K562 (cell line): ENCODE measurements around the gene ARHGAP26. TPM values are rescaled to one million over a fixed set of nuclear protein-coding genes. Genes with fewer than 3 reads are reported as not detected.

ENCODE experiments used
- BACH1 ChIP-seq: fragments of 200-800 bp; sonication (Bioruptor generic); IDR thresholded peaks from 2 replicates; pipeline ENCODE4 v1.6.1; 2016; ENCODE audit warnings: missing genetic modification characterization, missing compliant biosample characterization
- BCOR ChIP-seq: fragments of 450-650 bp; IDR thresholded peaks from 2 replicates; pipeline ENCODE4 v1.6.1; 2016
- CBFA2T2 ChIP-seq: fragments of 450-650 bp; conservative IDR thresholded peaks from 2 replicates; pipeline ENCODE4 v1.6.1; 2017; ENCODE audit warnings: mild to moderate bottlenecking
- CBX8 ChIP-seq: fragments of 200-600 bp; sonication (generic); IDR thresholded peaks from 2 replicates; pipeline ENCODE4 v1.6.1; 2012; ENCODE audit warnings: borderline replicate concordance, mixed run types, low read depth, mild to moderate bottlenecking, moderate library complexity, mixed read lengths, low read length, control low read depth, inconsistent platforms; ENCODE audit not compliant: poor library complexity, severe bottlenecking; ENCODE audit errors: extremely low read depth
- CSDE1 ChIP-seq, 2 experiments: fragments of 450-650 bp; IDR thresholded peaks; 2 replicates each; pipeline ENCODE4 v1.6.1; 2016; ENCODE audit warnings: mild to moderate bottlenecking in 1 of 2
- DPF2 ChIP-seq: fragments of 450-650 bp; IDR thresholded peaks from 2 replicates; pipeline ENCODE4 v1.6.1; 2016
- EP400 ChIP-seq: fragments of 450-650 bp; IDR thresholded peaks from 2 replicates; pipeline ENCODE4 v1.6.1; 2017; ENCODE audit warnings: antibody characterized with exemption, mild to moderate bottlenecking, moderate library complexity
- ETV6 ChIP-seq, 3 experiments: fragments of 150-350 bp in 1 of 3; sonication (generic) in 1 of 3; formaldehyde crosslinking in 1 of 3; IDR thresholded peaks; 2 replicates each; pipeline versions ENCODE4 v1.6.1 to v1.8.0; 2014 to 2022; ENCODE audit warnings: borderline replicate concordance in 2 of 3, low read depth in 2 of 3, antibody characterized with exemption in 1 of 3, low read length in 1 of 3, mild to moderate bottlenecking in 1 of 3, missing genetic modification reagents in 1 of 3
- GATA2 ChIP-seq: sonication (generic); formaldehyde crosslinking; IDR thresholded peaks from 2 replicates; pipeline ENCODE4 v1.4.0; 2020; ENCODE audit warnings: mild to moderate bottlenecking, missing genetic modification reagents
- KHSRP ChIP-seq: fragments of 450-650 bp; IDR thresholded peaks from 2 replicates; pipeline ENCODE4 v1.6.1; 2017
- POLR2H ChIP-seq: IDR thresholded peaks from 2 replicates; pipeline ENCODE4 v1.6.1; 2016; ENCODE audit warnings: missing genetic modification characterization, low read depth, mild to moderate bottlenecking, control low read depth, missing compliant biosample characterization, moderate library complexity
- SETDB1 ChIP-seq: IDR thresholded peaks from one replicate; pipeline ENCODE4 v1.6.1; 2012; ENCODE audit warnings: low read length, control low read depth, inconsistent platforms
- SP2 ChIP-seq: IDR thresholded peaks from 2 replicates; pipeline ENCODE4 v1.6.1; 2011; ENCODE audit warnings: mild to moderate bottlenecking, low read depth, low read length, moderate library complexity; ENCODE audit not compliant: poor library complexity, severe bottlenecking; ENCODE audit errors: extremely low read depth
- U2AF1 ChIP-seq: fragments of 200-400 bp; formaldehyde crosslinking; optimal IDR thresholded peaks from 2 replicates; pipeline ENCODE3; 2017; ENCODE audit warnings: mild to moderate bottlenecking, low read depth, low read length, moderate library complexity
- ZC3H11A ChIP-seq: IDR thresholded peaks from 2 replicates; pipeline ENCODE4 v1.6.1; 2012; ENCODE audit warnings: low read depth, low read length, improper control_type of control experiment
- ZFX ChIP-seq: sonication (generic); formaldehyde crosslinking; IDR thresholded peaks from 2 replicates; pipeline ENCODE4 v1.8.0; 2022; ENCODE audit warnings: mild to moderate bottlenecking, missing genetic modification reagents, moderate library complexity
- ZNF707 ChIP-seq: fragments of 250-450 bp; sonication (Bioruptor Pico); conservative IDR thresholded peaks from 2 replicates; pipeline ENCODE4 v1.8.0; 2022; ENCODE audit warnings: inconsistent platforms, mild to moderate bottlenecking, moderate library complexity
- polyA plus RNA-seq, 8 experiments: library from polyadenylated mRNA; depleted of rRNA in 4 of 8; stranded (reverse) in 5 of 8; unstranded in 3 of 8; fragments of >200 nt; fragmentation: Nextera tagmentation in 2 of 8; fragmentation: Illumina TruSeq in 1 of 8; extraction: Ambion mirVana in 2 of 8; extraction: Trizol in 1 of 8; gene quantifications; 2 replicates each; pipeline versions ENCODE4 v1.2.1 to v1.2.3, GENCODE V29; 2011 to 2014; ENCODE audit warnings: inconsistent platforms in 1 of 8, missing spikeins in 1 of 8
- total RNA-seq, 7 experiments: library from RNA; depleted of rRNA in 6 of 7; stranded (reverse); fragments of >200 nt in 6 of 7; fragmentation: Illumina TruSeq in 2 of 7; extraction: Trizol in 2 of 7; gene quantifications; 2 replicates each; pipeline versions ENCODE4 v1.2.1 to v1.2.3, GENCODE V29; 2011 to 2021; ENCODE audit warnings: low replicate concordance in 1 of 7
- TF ChIP-seq, protein P1 (sequence below): sonication (generic); formaldehyde crosslinking; IDR thresholded peaks from 2 replicates; pipeline ENCODE4 v1.8.0; 2022; ENCODE audit warnings: missing genetic modification reagents, mild to moderate bottlenecking, moderate library complexity, borderline replicate concordance
- TF ChIP-seq, protein P2 (sequence below), 2 experiments: IDR thresholded peaks in 1 of 2; conservative IDR thresholded peaks in 1 of 2; 2 replicates each; pipeline ENCODE4 v1.6.1; 2016; ENCODE audit warnings: low read depth in 2 of 2, mild to moderate bottlenecking in 1 of 2, missing compliant biosample characterization in 1 of 2, missing genetic modification characterization in 1 of 2, moderate library complexity in 1 of 2
- TF ChIP-seq, protein P3 (sequence below): sonication (generic); formaldehyde crosslinking; IDR thresholded peaks from 2 replicates; pipeline ENCODE4 v1.4.0; 2020; ENCODE audit warnings: mild to moderate bottlenecking, missing genetic modification reagents

The ARHGAP26 gene
- total and polyA plus RNA-seq, 9 of the 15 experiments (the other 6 are each of a cell fraction or from before 2014, with no cell fraction given), result 0.13 to 1.1 (median 0.55) TPM

DNA sequence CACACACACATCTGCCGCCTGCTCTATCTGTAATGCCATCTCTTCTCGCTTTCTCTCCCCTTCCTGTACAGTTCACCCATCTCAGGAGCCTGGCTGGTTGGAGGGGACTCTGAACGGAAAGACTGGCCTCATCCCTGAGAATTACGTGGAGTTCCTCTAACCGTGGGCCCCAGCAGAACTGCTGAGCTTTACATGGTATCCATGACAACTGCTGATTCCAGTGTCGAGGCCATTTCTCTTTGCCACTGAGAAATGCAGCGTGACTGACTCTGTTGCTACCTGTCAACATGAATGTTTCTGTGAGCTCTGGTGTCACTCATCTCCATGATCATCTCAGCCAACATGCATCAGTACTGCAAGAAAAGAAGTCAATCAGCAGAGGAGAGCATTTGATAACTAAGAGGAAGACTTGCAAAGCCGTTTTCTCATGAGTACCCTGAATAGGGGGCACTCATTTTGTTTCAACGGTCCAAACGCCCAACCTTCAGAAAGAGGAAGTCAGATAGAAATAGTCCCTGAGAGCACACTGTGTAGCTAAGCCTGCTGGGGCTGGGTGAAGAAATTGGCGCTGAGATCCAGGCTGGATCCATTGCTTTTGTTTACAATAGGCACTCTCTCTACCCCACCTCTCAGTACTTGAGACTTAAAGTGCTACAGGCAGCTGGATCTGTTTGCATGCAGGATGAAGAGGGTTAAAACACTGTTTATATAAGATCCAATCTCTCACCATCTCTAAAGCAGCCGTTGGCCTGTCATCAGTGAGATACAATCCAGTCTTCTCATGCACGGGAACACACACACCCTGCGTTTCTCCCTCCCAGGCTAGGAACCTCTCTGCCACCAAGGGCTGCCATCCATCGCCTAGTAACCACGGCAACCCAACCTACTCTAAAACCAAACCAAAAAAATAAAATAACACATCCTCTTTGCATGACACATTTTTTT lies 452.4 kb downstream of the ARHGAP26 start (continued):
- TF ChIP-seq POLR2H (tag), result no peak
- no peak for TF ChIP-seq GATA2
- no peak for TF ChIP-seq KHSRP
- 0 out of 2 replicates have a peak, but pooled peaks have one; percentile 40 for TF ChIP-seq EP400
- no peak for TF ChIP-seq ZC3H11A
- no peak for TF ChIP-seq SP2
- TF ChIP-seq, protein P1, sequence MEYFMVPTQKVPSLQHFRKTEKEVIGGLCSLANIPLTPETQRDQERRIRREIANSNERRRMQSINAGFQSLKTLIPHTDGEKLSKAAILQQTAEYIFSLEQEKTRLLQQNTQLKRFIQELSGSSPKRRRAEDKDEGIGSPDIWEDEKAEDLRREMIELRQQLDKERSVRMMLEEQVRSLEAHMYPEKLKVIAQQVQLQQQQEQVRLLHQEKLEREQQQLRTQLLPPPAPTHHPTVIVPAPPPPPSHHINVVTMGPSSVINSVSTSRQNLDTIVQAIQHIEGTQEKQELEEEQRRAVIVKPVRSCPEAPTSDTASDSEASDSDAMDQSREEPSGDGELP (CRISPR knock-in tag), result no peak
- no peak for TF ChIP-seq SETDB1
- TF ChIP-seq, protein P2, sequence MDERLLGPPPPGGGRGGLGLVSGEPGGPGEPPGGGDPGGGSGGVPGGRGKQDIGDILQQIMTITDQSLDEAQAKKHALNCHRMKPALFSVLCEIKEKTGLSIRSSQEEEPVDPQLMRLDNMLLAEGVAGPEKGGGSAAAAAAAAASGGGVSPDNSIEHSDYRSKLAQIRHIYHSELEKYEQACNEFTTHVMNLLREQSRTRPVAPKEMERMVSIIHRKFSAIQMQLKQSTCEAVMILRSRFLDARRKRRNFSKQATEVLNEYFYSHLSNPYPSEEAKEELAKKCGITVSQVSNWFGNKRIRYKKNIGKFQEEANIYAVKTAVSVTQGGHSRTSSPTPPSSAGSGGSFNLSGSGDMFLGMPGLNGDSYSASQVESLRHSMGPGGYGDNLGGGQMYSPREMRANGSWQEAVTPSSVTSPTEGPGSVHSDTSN (CRISPR knock-in tag; IDR thresholded peaks at IDR 0.05; ENCODE audit: low read depth), result no peak
- TF ChIP-seq, protein P2 (tag; conservative IDR thresholded peaks at IDR 0.05; ENCODE audit: low read depth), result peak; percentile 77
- no peak for TF ChIP-seq ETV6 (IDR thresholded peaks at IDR 0.05; ENCODE audit: borderline replicate concordance in 1 of 2, low read depth in 2 of 2, low read length in 1 of 2)
- TF ChIP-seq ETV6 (CRISPR knock-in tag; IDR thresholded peaks at IDR 0.05; ENCODE audit: borderline replicate concordance), result no peak
- TF ChIP-seq ZNF707 (CRISPR knock-in tag), result no peak
- TF ChIP-seq, protein P3, sequence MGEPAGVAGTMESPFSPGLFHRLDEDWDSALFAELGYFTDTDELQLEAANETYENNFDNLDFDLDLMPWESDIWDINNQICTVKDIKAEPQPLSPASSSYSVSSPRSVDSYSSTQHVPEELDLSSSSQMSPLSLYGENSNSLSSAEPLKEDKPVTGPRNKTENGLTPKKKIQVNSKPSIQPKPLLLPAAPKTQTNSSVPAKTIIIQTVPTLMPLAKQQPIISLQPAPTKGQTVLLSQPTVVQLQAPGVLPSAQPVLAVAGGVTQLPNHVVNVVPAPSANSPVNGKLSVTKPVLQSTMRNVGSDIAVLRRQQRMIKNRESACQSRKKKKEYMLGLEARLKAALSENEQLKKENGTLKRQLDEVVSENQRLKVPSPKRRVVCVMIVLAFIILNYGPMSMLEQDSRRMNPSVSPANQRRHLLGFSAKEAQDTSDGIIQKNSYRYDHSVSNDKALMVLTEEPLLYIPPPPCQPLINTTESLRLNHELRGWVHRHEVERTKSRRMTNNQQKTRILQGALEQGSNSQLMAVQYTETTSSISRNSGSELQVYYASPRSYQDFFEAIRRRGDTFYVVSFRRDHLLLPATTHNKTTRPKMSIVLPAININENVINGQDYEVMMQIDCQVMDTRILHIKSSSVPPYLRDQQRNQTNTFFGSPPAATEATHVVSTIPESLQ, result no peak
- TF ChIP-seq U2AF1, result no peak
- peak; percentile 44 for TF ChIP-seq DPF2
- TF ChIP-seq ZFX, result peak; percentile 9; the same call in 1 of the 2 replicates
- no peak for TF ChIP-seq CBX8
- peak in 1 of 2 experiments; percentile 52; a peak in 1 of 4 replicates for TF ChIP-seq CSDE1 (IDR thresholded peaks at IDR 0.05)
- TF ChIP-seq CBFA2T2, result no peak
- peak; percentile 24; the same call in 1 of the 2 replicates for TF ChIP-seq BACH1 (tag)
- no peak for TF ChIP-seq BCOR
